Thoracic aorta (tissue), 2 donors: ENCODE measurements around the gene NRCAM. TPM values are rescaled to one million over a fixed set of nuclear protein-coding genes. Genes with fewer than 3 reads are reported as not detected.

Source experiments
- ATAC-seq: fragments of 150-250 bp; one replicate; pipeline ENCODE4 v1.8.0; 2017; ENCODE audit warnings: low read depth; ENCODE audit not compliant: insufficient number of reproducible peaks, low FRiP score
- DNase-seq: peaks from one replicate; pipeline ENCODE4 v3.0.0-alpha.2; 2020; ENCODE audit warnings: low spot score
- H3K27ac ChIP-seq, 2 donors: fragments of 200-600 bp; sonication (generic); 1 replicate in 1 of 2; 2 replicates in 1 of 2; pipeline ENCODE4 v1.5.1; 2016; ENCODE audit warnings: mild to moderate bottlenecking in 2 of 2, moderate library complexity in 2 of 2
- H3K27me3 ChIP-seq: fragments of 200-600 bp; sonication (generic); replicated peaks from 2 replicates; pipeline ENCODE4 v1.6.0; 2016; ENCODE audit warnings: mild to moderate bottlenecking; ENCODE audit not compliant: insufficient read depth
- H3K36me3 ChIP-seq: fragments of 200-600 bp; sonication (generic); one replicate; pipeline ENCODE4 v1.5.1; 2016
- H3K4me1 ChIP-seq, 2 donors: fragments of 200-600 bp; sonication (generic); 1 replicate in 1 of 2; 2 replicates in 1 of 2; pipeline versions ENCODE4 v1.5.1 to v1.6.0; 2016; ENCODE audit warnings: low read depth in 2 of 2, mild to moderate bottlenecking in 1 of 2; ENCODE audit not compliant: control insufficient read depth in 1 of 2
- H3K4me3 ChIP-seq: fragments of 200-600 bp; sonication (generic); 2 replicates; pipeline ENCODE4 v1.5.1; 2016; ENCODE audit warnings: mild to moderate bottlenecking
- H3K9me3 ChIP-seq: fragments of 200-600 bp; sonication (generic); 2 replicates; pipeline ENCODE4 v1.5.1; 2016
- total RNA-seq, 2 donors: library from RNA; depleted of rRNA; stranded (reverse); fragments of >200 nt; gene quantifications; one replicate each; pipeline versions ENCODE4 v1.1.0 to v1.2.3, GENCODE V29; 2016
- TF ChIP-seq, protein P1 (sequence below): fragments of 200-600 bp; sonication (generic); IDR thresholded peaks from one replicate; pipeline ENCODE4 v1.5.1; 2019; ENCODE audit warnings: antibody characterized with exemption

NRCAM gene
- total RNA-seq, 2 donors from 2014 or later, result 2.4 to 3.3 TPM

DNA sequence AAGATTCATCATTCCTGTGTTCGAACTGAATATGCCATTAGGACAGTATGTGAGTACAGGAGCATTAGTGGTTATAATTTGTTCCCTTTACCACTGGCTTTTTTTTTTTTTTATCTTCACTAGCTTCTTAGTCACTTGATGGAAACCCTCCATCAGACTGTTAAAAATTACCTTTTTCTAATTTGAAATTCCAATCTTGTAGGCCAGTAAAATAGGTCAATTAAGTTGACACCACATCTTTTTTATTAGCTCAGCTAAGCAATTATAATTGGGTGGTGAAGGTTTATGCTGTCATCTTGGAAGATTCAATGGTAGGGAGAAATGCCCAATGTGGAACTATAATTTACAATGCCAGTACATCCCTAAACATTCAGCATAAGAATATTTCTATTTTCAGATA, 6.1 kb downstream of the NRCAM start:
- H3K9me3 ChIP-seq, result no peaks in the 10 kb centered on the region
- TF ChIP-seq, protein P1, sequence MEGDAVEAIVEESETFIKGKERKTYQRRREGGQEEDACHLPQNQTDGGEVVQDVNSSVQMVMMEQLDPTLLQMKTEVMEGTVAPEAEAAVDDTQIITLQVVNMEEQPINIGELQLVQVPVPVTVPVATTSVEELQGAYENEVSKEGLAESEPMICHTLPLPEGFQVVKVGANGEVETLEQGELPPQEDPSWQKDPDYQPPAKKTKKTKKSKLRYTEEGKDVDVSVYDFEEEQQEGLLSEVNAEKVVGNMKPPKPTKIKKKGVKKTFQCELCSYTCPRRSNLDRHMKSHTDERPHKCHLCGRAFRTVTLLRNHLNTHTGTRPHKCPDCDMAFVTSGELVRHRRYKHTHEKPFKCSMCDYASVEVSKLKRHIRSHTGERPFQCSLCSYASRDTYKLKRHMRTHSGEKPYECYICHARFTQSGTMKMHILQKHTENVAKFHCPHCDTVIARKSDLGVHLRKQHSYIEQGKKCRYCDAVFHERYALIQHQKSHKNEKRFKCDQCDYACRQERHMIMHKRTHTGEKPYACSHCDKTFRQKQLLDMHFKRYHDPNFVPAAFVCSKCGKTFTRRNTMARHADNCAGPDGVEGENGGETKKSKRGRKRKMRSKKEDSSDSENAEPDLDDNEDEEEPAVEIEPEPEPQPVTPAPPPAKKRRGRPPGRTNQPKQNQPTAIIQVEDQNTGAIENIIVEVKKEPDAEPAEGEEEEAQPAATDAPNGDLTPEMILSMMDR, result no peak
- no peak overlapping the region for H3K4me3 ChIP-seq
- H3K4me1 ChIP-seq, result peaks cover 3 to 8% of the 10 kb centered on the region in 2 donors
- no peak for DNase-seq
- H3K27ac ChIP-seq, result no peak overlapping the region
- ATAC-seq, result no peak
- H3K36me3 ChIP-seq, result no peaks in the 10 kb centered on the region
- peaks cover 4% of the 10 kb centered on the region for H3K27me3 ChIP-seq

DNA sequence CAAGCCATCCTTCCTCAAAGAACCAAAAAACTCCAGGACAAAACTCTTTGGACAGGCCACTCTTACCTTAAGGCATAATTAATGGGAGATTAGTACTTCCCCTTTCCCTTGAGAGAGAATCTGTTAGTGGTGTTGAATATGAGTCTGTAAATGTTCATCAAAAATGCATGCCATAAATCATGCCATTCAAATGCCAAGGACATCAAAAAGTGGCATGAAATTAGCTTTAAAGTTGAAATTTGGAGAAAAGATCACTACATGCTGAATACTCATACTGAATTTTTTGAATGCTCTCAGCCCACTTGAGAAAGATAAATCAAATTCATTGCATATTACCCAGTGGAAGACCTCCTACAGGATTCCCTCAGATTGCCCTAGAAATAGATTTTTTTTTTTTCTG, 6.7 kb downstream of the NRCAM start:
- no peaks in the 10 kb centered on the region for H3K9me3 ChIP-seq
- no peaks in the 10 kb centered on the region for H3K36me3 ChIP-seq
- no peak for ATAC-seq
- no peak overlapping the region for H3K27ac ChIP-seq
- TF ChIP-seq, protein P1, result no peak
- H3K27me3 ChIP-seq, result peaks cover 4% of the 10 kb centered on the region
- peaks cover under 1 to 2% of the 10 kb centered on the region in 2 donors for H3K4me1 ChIP-seq
- DNase-seq, result no peak
- H3K4me3 ChIP-seq, result no peak overlapping the region

DNA sequence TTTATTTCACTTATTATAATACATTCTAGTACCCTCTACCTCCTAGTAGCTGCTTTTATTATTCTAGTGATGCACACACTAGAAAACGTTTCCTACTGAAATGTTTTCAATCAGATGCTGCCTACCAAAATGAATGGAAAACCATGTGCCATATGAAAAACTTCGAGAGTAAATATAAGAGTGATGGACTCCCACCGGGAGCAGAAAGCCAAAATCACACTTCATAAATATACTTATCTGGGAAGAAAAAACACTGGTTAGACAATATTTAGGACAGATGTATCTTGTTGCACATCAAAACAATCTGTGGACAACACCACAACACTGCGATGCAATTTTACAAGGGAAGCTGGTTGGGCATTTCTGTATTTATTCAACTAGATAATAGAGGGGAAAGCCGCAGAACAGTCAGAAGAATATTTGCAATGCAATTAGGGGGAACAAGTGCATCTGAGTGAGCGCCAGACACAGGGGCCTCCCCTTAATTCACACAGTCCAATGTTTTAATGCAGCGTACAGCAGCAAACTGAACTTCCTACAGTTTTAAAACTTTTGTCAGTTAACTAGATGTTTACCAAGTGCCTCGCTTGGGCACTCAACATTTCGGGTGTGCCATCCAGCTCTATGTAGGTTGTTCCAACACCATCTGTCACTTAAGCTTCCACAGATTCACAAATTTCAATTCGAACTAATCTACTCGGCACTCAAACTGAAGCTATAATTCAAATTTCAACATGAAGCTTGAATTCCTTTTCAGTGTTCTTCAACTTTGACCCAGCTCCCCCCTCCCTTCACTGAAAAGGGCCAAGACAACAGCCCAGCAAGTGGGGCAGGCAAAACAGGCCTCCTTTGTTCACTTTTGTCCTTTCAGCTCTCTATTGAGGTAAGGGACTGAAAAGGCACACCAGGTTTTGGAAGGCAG, 7.4 kb downstream of the NRCAM start:
- Histone ChIP-seq H3K27ac (no peak overlapping the region), H3K4me3 (no peak overlapping the region), H3K4me1 (no peaks in the 10 kb centered on the region), H3K27me3 (peaks cover 4% of the 10 kb centered on the region), H3K9me3 (no peaks in the 10 kb centered on the region), H3K36me3 (no peaks in the 10 kb centered on the region)
- no peak for DNase-seq
- TF ChIP-seq, protein P1, result no peak
- no peak for ATAC-seq

DNA sequence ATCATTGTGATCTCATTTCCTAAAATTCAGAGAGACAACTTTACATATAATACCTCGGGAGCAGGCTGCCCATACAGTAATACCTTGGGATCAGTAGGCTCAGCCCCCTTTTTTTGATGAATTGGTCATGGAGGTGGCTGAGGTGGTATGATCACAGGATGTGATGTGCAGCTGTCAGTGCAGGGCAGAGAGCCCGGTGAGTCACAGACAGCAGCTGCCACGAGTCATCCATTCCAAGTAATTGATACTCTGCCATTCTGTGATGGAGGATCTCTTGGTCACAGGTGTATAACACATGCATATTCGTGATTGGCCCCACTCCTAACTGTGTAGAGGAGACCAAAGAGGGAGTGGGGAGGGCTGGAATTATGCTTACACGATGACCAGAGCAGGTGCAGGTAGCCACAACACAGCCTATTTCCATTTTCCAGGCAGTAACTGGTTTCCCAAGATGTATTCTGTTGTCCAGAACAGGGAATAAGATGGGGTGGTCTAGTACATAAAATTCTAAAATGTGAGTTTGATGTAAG, 14.1 kb downstream of the NRCAM start:
- Histone ChIP-seq H3K9me3 (no peaks in the 10 kb centered on the region), H3K4me1 (no peaks in the 10 kb centered on the region), H3K36me3 (no peaks in the 10 kb centered on the region), H3K27me3 (no peaks in the 10 kb centered on the region), H3K4me3 (no peak overlapping the region), H3K27ac (no peak overlapping the region)
- TF ChIP-seq, protein P1, result no peak
- DNase-seq (no peak), ATAC-seq (no peak)

DNA sequence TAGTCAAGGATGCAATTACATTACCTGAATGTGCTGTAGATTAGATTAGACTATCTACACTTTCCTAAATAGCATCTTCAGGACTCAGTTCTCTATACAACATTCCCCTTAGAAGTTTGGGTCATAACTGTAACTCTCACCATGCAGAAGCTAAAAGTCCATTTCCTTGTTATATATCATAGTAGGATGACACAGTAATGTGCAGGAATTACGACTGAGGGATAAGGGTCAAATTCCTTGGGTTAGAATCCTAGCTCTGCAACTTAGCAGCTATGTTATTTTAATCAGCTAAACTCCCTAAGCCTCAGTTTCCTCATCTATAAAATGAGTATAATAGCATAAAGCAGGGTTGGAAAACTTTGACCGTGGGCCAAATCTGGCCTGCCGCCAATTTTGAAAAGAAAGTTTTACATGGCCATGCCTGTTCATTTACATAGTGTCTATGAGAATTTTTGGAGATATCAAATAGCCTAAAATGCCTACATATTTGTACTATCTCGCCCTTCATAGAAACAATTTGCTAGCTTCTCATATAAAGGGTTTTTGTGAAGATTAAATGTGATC, 14.8 kb downstream of the NRCAM start:
- TF ChIP-seq, protein P1, result no peak
- no peaks in the 10 kb centered on the region for H3K36me3 ChIP-seq
- no peak overlapping the region for H3K4me3 ChIP-seq
- no peaks in the 10 kb centered on the region for H3K9me3 ChIP-seq
- no peak overlapping the region for H3K27ac ChIP-seq
- H3K27me3 ChIP-seq, result no peaks in the 10 kb centered on the region
- ATAC-seq (no peak), DNase-seq (no peak)
- no peaks in the 10 kb centered on the region for H3K4me1 ChIP-seq
